Measurements from ENCODE around the gene MAVS. TPM values are rescaled to one million over a fixed set of nuclear protein-coding genes. Genes with fewer than 3 reads are reported as not detected.

The MAVS gene
- total RNA-seq, 1 donor from 2014 or later = 44.9 TPM

DNA sequence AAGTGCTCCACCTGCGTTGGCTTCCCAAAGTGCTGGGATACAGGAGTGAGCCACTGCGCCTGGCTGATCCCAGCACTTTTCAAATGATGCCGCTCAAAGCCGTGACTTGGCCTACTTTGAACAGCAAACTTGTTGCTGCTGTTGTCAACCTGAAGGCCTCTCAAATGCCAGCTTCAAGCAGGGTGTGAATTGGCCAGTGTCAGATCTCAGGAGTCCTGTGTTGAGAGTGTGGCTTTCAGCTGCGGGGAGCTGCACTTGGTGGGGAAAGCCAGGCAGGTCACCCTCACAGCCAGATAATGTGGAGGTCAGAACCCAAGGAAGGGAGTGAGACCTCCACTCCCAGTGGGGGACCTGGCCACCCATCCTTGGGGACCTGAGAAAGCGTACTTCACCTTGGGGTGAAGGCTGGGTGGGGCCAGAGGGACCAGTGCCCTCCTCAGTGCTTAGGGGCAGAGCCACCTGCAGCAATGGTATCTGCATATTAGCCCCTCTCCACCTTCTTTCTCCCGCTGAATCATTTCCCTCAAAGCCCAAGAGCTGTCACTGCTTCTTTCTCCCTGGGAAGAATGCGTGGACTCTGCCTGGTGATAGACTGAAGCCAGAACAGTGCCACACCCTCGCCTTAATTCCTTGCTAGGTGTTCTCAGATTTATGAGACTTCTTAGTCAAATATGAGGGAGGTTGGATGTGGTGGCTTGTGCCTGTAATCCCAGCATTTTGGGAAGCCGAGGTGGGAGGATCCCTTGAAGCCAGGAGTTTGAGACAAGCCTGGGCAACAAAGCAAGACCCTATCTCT is 23.4 kb downstream of the MAVS start:
- intact Hi-C loops (cut with micrococcal nuclease) = no loop called here
- H3K36me3 ChIP-seq = peaks cover 81% of the 10 kb centered on the region

DNA sequence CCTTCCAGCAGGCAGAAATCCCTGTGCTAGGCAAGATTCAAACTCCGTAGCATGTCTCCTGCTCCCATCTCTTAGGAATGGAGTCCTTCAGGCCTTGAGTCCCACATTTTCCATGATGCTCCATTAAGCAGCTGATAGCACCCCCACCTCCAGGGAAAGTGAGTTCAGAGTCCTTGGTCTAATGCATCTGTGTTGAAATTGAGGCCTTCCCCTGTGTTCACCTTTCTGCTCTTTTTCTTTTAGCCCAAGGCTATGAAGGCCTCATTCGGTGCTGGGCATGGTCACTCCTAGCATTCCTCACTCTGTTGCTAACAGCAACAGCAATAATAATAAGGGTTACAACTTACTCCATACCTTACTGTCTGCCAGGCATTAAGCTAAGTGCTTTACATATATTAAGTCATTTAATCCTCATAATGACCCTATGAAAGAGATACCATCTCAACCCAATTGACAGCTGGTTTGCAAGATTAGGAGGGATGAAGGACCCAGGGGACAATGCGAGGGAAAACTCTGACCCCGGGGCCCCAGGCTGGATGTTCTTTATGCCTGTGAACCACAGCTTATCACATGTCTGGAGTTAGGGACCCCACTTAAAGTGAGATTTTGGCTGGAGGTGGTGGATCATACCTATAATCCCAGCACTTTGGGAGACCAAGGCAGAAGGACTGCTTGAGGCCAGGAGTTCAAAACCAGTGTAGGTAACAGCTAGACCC is 25.1 kb downstream of the MAVS start:
- intact Hi-C loops (cut with micrococcal nuclease) = no loop called here
- DNase-seq = no peak
- H3K36me3 ChIP-seq = peaks cover 64% of the 10 kb centered on the region
- peaks cover 25% of the 10 kb centered on the region for H3K4me1 ChIP-seq
- H3K27me3 ChIP-seq (ENCODE audit: low read depth) = no peaks in the 10 kb centered on the region
- no peaks in the 10 kb centered on the region for H3K9me3 ChIP-seq (replicated peaks)
- TF ChIP-seq, protein P1, sequence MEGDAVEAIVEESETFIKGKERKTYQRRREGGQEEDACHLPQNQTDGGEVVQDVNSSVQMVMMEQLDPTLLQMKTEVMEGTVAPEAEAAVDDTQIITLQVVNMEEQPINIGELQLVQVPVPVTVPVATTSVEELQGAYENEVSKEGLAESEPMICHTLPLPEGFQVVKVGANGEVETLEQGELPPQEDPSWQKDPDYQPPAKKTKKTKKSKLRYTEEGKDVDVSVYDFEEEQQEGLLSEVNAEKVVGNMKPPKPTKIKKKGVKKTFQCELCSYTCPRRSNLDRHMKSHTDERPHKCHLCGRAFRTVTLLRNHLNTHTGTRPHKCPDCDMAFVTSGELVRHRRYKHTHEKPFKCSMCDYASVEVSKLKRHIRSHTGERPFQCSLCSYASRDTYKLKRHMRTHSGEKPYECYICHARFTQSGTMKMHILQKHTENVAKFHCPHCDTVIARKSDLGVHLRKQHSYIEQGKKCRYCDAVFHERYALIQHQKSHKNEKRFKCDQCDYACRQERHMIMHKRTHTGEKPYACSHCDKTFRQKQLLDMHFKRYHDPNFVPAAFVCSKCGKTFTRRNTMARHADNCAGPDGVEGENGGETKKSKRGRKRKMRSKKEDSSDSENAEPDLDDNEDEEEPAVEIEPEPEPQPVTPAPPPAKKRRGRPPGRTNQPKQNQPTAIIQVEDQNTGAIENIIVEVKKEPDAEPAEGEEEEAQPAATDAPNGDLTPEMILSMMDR (IDR thresholded peaks at IDR 0.05; ENCODE audit: borderline replicate concordance) = no peak
- H3K4me3 ChIP-seq = no peak overlapping the region
- no peak overlapping the region for H3K27ac ChIP-seq (replicated peaks)

More for the DNA sequence above, 23.4 kb downstream of the MAVS start:
- DNase-seq = no peak
- no peaks in the 10 kb centered on the region for H3K27me3 ChIP-seq (ENCODE audit: low read depth)
- TF ChIP-seq, protein P1 (IDR thresholded peaks at IDR 0.05; ENCODE audit: borderline replicate concordance) = no peak
- H3K9me3 ChIP-seq (replicated peaks) = no peaks in the 10 kb centered on the region
- peaks cover 21% of the 10 kb centered on the region for H3K4me1 ChIP-seq
- H3K4me3 ChIP-seq = no peak overlapping the region
- no peak overlapping the region for H3K27ac ChIP-seq (replicated peaks)

DNA sequence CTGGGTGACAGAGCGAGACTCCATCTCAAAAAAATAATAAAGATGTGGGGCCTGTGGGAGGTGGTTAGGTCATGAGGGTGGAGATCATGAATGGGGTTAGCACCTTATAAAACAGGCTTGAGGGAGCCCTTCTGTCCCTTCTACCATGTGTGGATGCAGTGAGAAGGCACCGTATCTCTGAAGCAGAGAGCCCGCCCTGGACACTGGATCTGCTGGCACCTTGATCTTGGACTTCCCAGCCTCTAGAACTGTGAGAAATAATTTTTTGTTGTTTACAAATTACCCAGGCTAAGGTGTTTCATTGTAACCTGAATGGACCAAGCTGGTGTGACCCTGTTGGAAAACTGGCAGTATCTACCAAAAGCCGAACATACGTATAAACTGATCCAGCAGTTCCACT is 26.9 kb downstream of the MAVS start:
- intact Hi-C loops (cut with micrococcal nuclease) = no loop called here
- TF ChIP-seq, protein P1 (IDR thresholded peaks at IDR 0.05; ENCODE audit: borderline replicate concordance) = no peak
- Histone ChIP-seq H3K9me3 (replicated peaks) (no peaks in the 10 kb centered on the region), H3K36me3 (peaks cover 52% of the 10 kb centered on the region), H3K27ac (replicated peaks) (no peak overlapping the region), H3K4me1 (peaks cover 25% of the 10 kb centered on the region), H3K27me3 (ENCODE audit: low read depth) (no peaks in the 10 kb centered on the region), H3K4me3 (no peak overlapping the region)
- no peak for DNase-seq

DNA sequence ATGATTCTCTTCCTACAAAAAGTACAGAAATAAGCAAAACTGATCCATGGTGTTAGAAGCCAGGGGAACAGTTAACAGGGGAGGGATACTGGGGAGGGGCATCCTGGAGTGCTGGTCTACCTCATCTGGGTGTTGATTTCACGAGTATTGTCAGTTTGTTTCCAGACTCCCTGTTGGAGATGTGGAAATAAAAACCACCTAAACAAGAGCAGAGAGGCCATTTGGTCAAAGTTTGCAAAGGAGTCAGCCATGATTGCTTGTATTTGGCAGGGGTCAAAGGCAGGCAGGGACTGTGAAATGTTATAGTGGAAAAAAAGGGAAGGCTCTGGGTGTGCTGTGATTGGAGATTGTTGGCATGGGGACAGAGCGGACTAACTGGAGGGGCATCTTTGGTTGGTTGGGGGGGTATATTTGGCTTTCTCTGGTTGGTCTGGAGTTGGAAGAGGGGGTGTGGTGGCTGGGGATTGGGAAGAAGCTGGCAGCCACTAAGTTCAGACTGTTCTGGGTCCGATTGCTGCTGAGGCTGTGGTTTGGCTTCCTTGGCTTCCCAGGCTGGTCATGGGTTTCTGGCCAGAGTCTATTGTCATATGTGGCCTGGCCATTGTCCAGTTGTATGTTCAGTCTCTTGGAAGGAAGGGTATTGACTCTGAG is 27.7 kb downstream of the MAVS start:
- Histone ChIP-seq H3K27ac (replicated peaks) (no peak overlapping the region), H3K27me3 (ENCODE audit: low read depth) (no peaks in the 10 kb centered on the region), H3K4me3 (no peak overlapping the region), H3K36me3 (peaks cover 47% of the 10 kb centered on the region), H3K4me1 (peaks cover 25% of the 10 kb centered on the region), H3K9me3 (replicated peaks) (no peaks in the 10 kb centered on the region)
- no peak for DNase-seq
- TF ChIP-seq, protein P1 (IDR thresholded peaks at IDR 0.05; ENCODE audit: borderline replicate concordance) = no peak
- intact Hi-C loops (cut with micrococcal nuclease) = no loop called here

DNA sequence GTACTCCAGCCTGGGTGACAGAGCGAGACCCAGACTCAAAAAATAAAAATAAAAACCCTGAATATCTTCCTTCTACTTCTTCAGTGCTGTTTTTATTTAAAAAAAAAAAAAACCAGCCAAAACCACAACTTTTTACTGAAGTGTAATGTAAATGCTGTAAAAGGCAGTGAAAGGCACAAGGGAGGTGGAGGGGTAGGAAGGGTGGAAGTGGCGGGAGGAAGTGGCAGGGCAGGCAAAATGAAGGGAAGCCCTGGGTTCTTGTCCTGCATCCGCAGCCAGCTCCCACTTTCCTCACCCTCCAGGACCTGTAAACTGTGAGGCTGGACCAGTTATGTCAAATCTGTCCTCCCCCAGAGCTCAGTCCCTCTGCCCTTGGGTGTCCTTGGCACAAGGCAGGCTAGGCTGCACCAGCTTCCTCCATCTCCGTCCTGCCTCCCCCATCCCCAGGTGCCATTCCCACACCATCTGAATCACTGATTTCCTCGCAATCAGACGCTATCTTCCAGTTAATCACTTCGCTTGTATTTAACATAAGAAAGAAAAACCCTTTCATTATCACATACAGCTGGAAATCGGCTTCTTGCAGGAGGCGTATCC is 28.8 kb downstream of the MAVS start:
- DNase-seq = no peak
- TF ChIP-seq, protein P1 (IDR thresholded peaks at IDR 0.05; ENCODE audit: borderline replicate concordance) = no peak
- H3K9me3 ChIP-seq (replicated peaks) = no peaks in the 10 kb centered on the region
- no peaks in the 10 kb centered on the region for H3K27me3 ChIP-seq (ENCODE audit: low read depth)
- no peak overlapping the region for H3K4me3 ChIP-seq
- H3K36me3 ChIP-seq = peaks cover 39% of the 10 kb centered on the region
- no peak overlapping the region for H3K27ac ChIP-seq (replicated peaks)
- intact Hi-C loops (cut with micrococcal nuclease) = no loop called here
- peaks cover 25% of the 10 kb centered on the region for H3K4me1 ChIP-seq

All from left ventricle myocardium inferior (tissue), 1 donor.